Activated CD8-positive, alpha-beta T cell treated with anti-CD3 and anti-CD28 coated beads, Interleukin-2, amount 10 ng/mL, durations not matched to agents 7 days and 5 days (primary cell): ENCODE data around the gene PPFIBP1. TPM values are rescaled to one million over a fixed set of nuclear protein-coding genes. Genes with fewer than 3 reads are reported as not detected.

ENCODE experiments used
- ATAC-seq: fragments of 150-1000 bp; cut with Tn5 transposase; one replicate; pipeline ENCODE4 v1.10.0; 2021; ENCODE audit warnings: moderate library complexity
- CTCF ChIA-PET: fragments of 350-600 bp; sonication (Branson Sonifier 250); formaldehyde crosslinking; loops from one replicate; lab custom pipeline; 2021; ENCODE audit warnings: antibody characterized with exemption; lab: Charles Lee
- POLR2A ChIA-PET: fragments of 350-600 bp; sonication (Branson Sonifier 250); formaldehyde crosslinking; loops from one replicate; lab custom pipeline; 2021; ENCODE audit warnings: antibody characterized with exemption; lab: Charles Lee
- DNase-seq: peaks from one replicate; pipeline ENCODE4 v3.0.0-alpha.2; 2020
- H3K27ac Mint-ChIP-seq: one replicate; pipeline ENCODE4 v1.8.0; 2021; ENCODE audit warnings: mild to moderate bottlenecking, mixed read lengths
- H3K27me3 Mint-ChIP-seq: one replicate; pipeline ENCODE4 v1.8.0; 2021; ENCODE audit warnings: low read depth, mixed read lengths
- H3K36me3 Mint-ChIP-seq: one replicate; pipeline ENCODE4 v1.8.0; 2021; ENCODE audit warnings: low read depth, mixed read lengths
- H3K4me1 Mint-ChIP-seq: one replicate; pipeline ENCODE4 v1.8.0; 2021; ENCODE audit warnings: low read depth, mixed read lengths
- H3K4me3 Mint-ChIP-seq: one replicate; pipeline ENCODE4 v1.8.0; 2021; ENCODE audit warnings: mild to moderate bottlenecking, mixed read lengths
- H3K9me3 Mint-ChIP-seq: one replicate; pipeline ENCODE4 v1.8.0; 2022; ENCODE audit warnings: mixed read lengths; ENCODE audit not compliant: insufficient read depth
- total RNA-seq, 2 experiments: library from RNA; stranded (reverse); gene quantifications; one replicate each; pipeline ENCODE4 v1.2.3, GENCODE V29; 2021

The PPFIBP1 gene
- total RNA-seq = 10 to 100 TPM; 17.5 TPM

DNA sequence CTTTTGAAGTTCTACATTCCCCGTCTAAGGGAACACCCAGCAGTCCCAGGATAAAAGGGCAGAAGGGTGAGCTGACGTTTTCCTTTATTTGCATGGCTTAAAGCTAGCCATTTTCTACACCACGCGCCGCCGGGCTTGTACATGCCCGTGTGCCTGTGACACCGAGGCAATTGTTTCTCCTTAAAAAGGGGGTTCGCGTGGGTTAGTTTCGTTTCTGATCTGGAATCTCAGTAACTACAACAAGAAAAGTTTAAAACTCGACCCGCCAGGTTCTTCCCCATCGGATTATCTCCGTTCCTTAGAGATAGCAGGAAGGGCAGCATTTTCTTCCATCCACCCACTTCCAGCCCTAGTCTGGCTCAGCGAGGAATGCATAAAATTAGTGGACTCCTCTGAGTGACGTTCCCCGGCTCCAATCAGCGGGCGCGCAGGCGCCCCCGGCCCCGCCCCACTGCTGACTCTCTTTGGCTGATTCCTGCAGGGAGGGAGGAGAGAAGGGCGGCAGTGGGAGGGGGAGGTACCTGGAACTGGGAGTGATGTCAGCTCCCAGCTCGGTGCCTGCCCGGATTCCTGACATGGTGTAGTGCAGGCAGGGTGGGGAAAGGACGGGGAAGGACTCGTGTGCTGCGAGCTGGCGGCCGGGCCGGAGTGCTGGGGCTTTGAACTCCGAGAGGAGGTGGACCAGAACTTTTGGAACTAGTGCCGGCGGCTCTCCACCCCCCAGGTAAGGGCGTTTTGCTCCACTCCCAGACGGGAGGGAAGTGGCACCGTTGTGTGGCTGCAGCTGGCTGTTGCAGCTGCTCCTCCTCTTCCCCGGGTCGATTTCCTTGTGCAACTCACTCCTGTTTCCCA lies at the start of gene PPFIBP1:
TSS of gene PPFIBP1 (plus strand) at position 565 of the 852 bp plus-strand sequence. CDS start 109,191 bp downstream, outside the sequence.
- peaks cover 27% of the 10 kb centered on the region for H3K27me3 Mint-ChIP-seq
- peak; percentile 97 for DNase-seq
- peak within 1 kb of the TSS; percentile 90 for H3K27ac Mint-ChIP-seq
- H3K4me1 Mint-ChIP-seq = peaks cover 25% of the 10 kb centered on the region
- ChIA-PET CTCF (interaction anchor here (0.8 to 3.5 kb wide), 12 partner anchors 11 to 139 kb away, joined by 3 to 20 read pairs (median 3); no protein-coding TSS in a partner anchor), POLR2A (interaction anchor here (0.8 to 1.1 kb wide), 3 partner anchors 22 to 64 kb away, joined by 3 to 4 read pairs (median 4); no protein-coding TSS in a partner anchor)
- H3K4me3 Mint-ChIP-seq = peak within 1 kb of the TSS; percentile 96
- H3K36me3 Mint-ChIP-seq = peaks cover 3% of the 10 kb centered on the region
- H3K9me3 Mint-ChIP-seq = no peaks in the 10 kb centered on the region
- ATAC-seq = peak; percentile 99

DNA sequence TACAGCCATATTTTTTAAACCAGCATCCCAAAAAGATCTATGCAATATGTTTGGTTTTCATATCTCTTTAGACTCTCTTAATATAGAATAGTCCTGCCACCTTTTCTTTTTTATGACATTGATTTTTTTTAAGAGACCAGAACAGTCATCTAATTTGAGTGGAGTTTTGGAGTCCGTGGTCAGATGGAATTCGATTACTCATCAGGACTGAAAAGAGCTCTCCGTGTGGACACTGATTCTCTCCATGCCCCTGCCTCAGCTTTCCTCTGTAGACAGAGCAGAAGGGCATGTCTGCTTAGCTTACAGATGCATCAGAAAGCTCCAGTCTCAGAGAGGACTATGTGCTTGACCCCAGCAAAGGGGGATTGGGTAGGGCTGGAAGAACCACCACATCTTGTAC lies 49.7 kb upstream of the PPFIBP1 start:
- peaks cover 52% of the 10 kb centered on the region for H3K36me3 Mint-ChIP-seq
- DNase-seq (no peak), ATAC-seq (no peak)
- ChIA-PET POLR2A (no interaction called here), CTCF (no interaction called here)
- no peak overlapping the region for H3K27ac Mint-ChIP-seq
- no peaks in the 10 kb centered on the region for H3K27me3 Mint-ChIP-seq
- no peak overlapping the region for H3K4me3 Mint-ChIP-seq
- peaks cover 41% of the 10 kb centered on the region for H3K9me3 Mint-ChIP-seq
- H3K4me1 Mint-ChIP-seq = peaks cover 52% of the 10 kb centered on the region

DNA sequence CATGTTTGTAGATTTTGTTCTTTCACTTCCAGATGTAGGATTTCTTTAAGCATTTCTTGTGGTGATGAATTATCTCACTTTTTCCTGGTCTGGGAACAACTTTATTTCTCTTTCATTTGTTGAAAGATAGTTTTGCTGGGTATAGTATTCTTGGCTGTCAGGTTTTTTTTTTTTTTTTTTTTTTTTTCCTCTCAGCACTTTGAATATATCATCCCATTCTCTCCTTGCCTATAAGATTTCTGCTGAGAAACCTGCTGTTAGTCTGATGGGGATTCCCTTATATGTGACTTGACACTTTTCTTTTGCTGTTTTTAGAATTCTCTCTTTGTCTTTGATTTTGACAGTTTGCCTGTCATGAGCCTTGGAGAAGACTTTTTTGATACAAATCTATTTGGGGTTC lies 47.0 kb upstream of the PPFIBP1 start:
- no peak for ATAC-seq
- DNase-seq = no peak
- peaks cover 52% of the 10 kb centered on the region for H3K9me3 Mint-ChIP-seq
- CTCF ChIA-PET = no interaction called here
- peaks cover 57% of the 10 kb centered on the region for H3K36me3 Mint-ChIP-seq
- H3K27ac Mint-ChIP-seq = no peak overlapping the region
- no peak overlapping the region for H3K4me3 Mint-ChIP-seq
- H3K27me3 Mint-ChIP-seq = no peaks in the 10 kb centered on the region
- H3K4me1 Mint-ChIP-seq = peaks cover 30% of the 10 kb centered on the region
- POLR2A ChIA-PET = no interaction called here

- H3K4me3 Mint-ChIP-seq = no peak overlapping the region
- H3K27me3 Mint-ChIP-seq = no peaks in the 10 kb centered on the region
- CTCF ChIA-PET = no interaction called here
- DNase-seq (no peak), ATAC-seq (no peak)
- peaks cover 49% of the 10 kb centered on the region for H3K36me3 Mint-ChIP-seq
- no peak overlapping the region for H3K27ac Mint-ChIP-seq
- POLR2A ChIA-PET = no interaction called here
- peaks cover 11% of the 10 kb centered on the region for H3K4me1 Mint-ChIP-seq
- H3K9me3 Mint-ChIP-seq = peaks cover 47% of the 10 kb centered on the region
Measured at GRCh38 chr12:27478949-27479348, 45.1 kb upstream of the PPFIBP1 start.

DNA sequence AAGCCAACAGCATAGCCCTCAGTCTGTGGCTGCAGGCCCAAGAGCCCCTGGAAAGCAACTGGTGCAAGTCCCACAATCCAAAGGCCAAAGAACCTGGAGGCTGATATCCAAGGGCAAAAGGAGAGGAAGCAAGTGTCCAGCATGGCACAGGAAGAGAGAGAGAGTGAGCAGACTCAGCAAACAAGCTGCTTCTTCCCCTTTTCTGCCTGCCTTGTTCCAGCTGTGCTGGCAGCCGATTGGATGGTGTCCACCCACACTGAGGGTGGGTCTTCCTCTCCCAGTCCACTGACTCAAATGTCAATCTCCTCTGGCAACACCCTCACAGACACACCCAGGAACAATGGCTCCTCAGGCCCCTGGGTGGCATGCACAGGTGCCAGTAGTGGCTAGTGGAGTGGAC lies 44.0 kb upstream of the PPFIBP1 start:
- Mint-ChIP-seq H3K27me3 (no peaks in the 10 kb centered on the region), H3K36me3 (peaks cover 41% of the 10 kb centered on the region), H3K27ac (no peak overlapping the region), H3K4me3 (no peak overlapping the region), H3K4me1 (peaks cover 2% of the 10 kb centered on the region), H3K9me3 (peaks cover 44% of the 10 kb centered on the region)
- ChIA-PET CTCF (no interaction called here), POLR2A (no interaction called here)
- ATAC-seq = no peak
- no peak for DNase-seq

DNA sequence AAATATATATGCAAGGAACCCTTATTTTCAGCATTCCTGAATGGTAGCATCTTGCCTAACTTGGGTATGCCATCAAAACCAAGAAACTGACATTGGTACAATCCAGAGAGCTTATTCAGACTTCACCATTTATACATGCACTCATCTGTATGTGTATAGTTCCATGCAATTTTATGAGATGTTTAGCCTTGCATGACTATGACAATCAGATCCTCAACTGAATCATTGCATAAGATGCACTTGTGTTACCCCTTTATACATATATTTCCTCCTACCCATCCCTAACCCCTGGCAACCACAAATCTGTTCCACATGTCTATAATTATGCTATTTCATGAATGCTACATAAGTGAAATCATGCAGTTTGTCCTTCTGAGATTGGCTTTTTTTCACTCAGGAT lies 37.0 kb upstream of the PPFIBP1 start:
- Mint-ChIP-seq H3K27ac (no peak overlapping the region), H3K9me3 (peaks cover 5% of the 10 kb centered on the region), H3K4me3 (no peak overlapping the region), H3K4me1 (peaks cover 11% of the 10 kb centered on the region), H3K36me3 (peaks cover 15% of the 10 kb centered on the region), H3K27me3 (peaks cover 3% of the 10 kb centered on the region)
- ChIA-PET CTCF (interaction anchor here (2.9 kb wide), 1 partner anchor 52 kb away, joined by 21 read pairs; no protein-coding TSS in a partner anchor), POLR2A (no interaction called here)
- ATAC-seq (no peak), DNase-seq (no peak)

DNA sequence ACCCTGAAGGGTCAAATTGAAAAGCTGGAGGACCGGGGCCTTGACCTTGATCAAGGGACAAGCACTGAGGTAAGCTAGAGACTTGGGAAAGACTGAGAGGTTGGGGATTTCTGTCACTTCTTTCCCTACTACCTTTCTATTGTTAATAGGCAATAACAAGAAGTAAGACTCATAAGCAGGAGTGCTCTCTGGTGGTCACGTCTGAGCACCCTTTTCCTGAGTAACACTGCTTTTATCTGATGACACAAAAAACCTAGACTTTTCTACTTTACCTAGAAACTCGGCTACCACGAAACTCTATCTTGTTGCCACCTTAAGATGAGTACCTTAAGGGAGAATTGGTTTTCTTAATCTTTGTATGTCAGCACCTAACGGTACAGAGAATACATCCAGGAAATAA lies 35.5 kb upstream of the PPFIBP1 start:
- peak; percentile 30 for ATAC-seq
- CTCF ChIA-PET = interaction anchor here (1.3 to 2.9 kb wide), 4 partner anchors 18 to 64 kb away, joined by 3 to 21 read pairs (median 4); no protein-coding TSS in a partner anchor
- H3K9me3 Mint-ChIP-seq = peaks cover 5% of the 10 kb centered on the region

GRCh38 chr12:27491226-27491625 lies 32.8 kb upstream of the PPFIBP1 start:
- no peak for DNase-seq
- Mint-ChIP-seq H3K4me1 (peaks cover 11% of the 10 kb centered on the region), H3K4me3 (no peak overlapping the region), H3K36me3 (peaks cover 13% of the 10 kb centered on the region), H3K27ac (no peak overlapping the region), H3K9me3 (peaks cover 5% of the 10 kb centered on the region), H3K27me3 (peaks cover 13% of the 10 kb centered on the region)
- POLR2A ChIA-PET = no interaction called here
- CTCF ChIA-PET = interaction anchor here (1.8 kb wide), 1 partner anchor 107 kb away, joined by 4 read pairs; no protein-coding TSS in a partner anchor
- ATAC-seq = no peak

More for the DNA sequence above, 35.5 kb upstream of the PPFIBP1 start:
- DNase-seq = peak; percentile 47
- Mint-ChIP-seq H3K27ac (no peak overlapping the region), H3K4me3 (no peak overlapping the region), H3K36me3 (peaks cover 15% of the 10 kb centered on the region), H3K27me3 (peaks cover 9% of the 10 kb centered on the region), H3K4me1 (peaks cover 11% of the 10 kb centered on the region)
- POLR2A ChIA-PET = no interaction called here

GRCh38 chr12:27493260-27493940 lies 30.6 kb upstream of the PPFIBP1 start:
- H3K36me3 Mint-ChIP-seq = peaks cover 16% of the 10 kb centered on the region
- peaks cover 18% of the 10 kb centered on the region for H3K27me3 Mint-ChIP-seq
- H3K4me1 Mint-ChIP-seq = peaks cover 18% of the 10 kb centered on the region
- ATAC-seq (no peak), DNase-seq (no peak)
- ChIA-PET CTCF (no interaction called here), POLR2A (no interaction called here)
- no peak overlapping the region for H3K27ac Mint-ChIP-seq
- no peak overlapping the region for H3K4me3 Mint-ChIP-seq
- peaks cover 5% of the 10 kb centered on the region for H3K9me3 Mint-ChIP-seq

DNA sequence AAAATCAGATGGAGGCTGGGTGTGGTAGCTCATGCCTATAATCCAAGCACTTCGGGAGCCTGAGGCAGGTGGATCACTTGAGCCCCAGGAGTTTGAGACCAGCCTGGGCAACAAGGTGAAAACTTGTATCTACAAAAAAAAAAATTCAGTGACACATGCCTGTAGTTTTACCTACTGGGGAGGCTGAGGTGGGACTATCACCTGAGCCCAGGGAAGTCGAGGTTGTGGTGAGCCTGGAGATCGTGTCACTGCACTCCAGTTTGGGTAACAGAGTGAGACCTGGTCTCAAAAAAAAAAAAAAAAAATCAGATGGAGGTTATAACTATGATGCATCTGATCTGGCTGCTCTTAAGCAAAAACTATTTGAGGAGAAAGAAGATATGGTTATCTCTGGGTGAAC lies 26.6 kb upstream of the PPFIBP1 start:
- peaks cover 16% of the 10 kb centered on the region for H3K27me3 Mint-ChIP-seq
- DNase-seq (no peak), ATAC-seq (no peak)
- CTCF ChIA-PET = interaction anchor here (1.6 to 2.8 kb wide), 2 partner anchors 62 to 155 kb away, joined by 6 to 12 read pairs; no protein-coding TSS in a partner anchor
- peaks cover 42% of the 10 kb centered on the region for H3K4me1 Mint-ChIP-seq
- peaks cover 30% of the 10 kb centered on the region for H3K36me3 Mint-ChIP-seq
- no peaks in the 10 kb centered on the region for H3K9me3 Mint-ChIP-seq
- H3K27ac Mint-ChIP-seq = no peak overlapping the region
- no peak overlapping the region for H3K4me3 Mint-ChIP-seq
- POLR2A ChIA-PET = interaction anchor here (1.0 kb wide), 1 partner anchor 37 kb away, joined by 3 read pairs; no protein-coding TSS in a partner anchor

DNA sequence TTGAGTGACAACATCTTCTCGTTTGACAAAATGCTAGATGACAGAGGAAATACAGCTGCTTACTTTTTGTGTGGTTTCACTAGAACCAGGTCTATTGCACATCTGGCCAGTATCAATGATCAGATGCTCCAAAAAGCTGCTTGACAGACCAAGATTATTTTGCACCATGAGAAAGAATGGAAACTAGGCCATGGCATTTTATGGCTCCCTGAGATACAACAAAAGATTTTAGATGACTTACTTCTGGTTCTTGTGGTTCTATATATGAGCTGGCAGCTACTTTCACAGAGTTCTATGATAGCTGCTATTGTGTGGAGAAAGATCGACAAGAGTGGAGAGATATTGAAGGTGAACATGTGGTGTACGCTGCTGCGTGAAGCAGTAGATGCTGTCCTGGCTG lies 25.9 kb upstream of the PPFIBP1 start:
- ATAC-seq = peak; percentile 84
- peak; percentile 25 for DNase-seq
- H3K9me3 Mint-ChIP-seq = no peaks in the 10 kb centered on the region
- peaks cover 44% of the 10 kb centered on the region for H3K4me1 Mint-ChIP-seq
- peaks cover 33% of the 10 kb centered on the region for H3K36me3 Mint-ChIP-seq
- H3K27me3 Mint-ChIP-seq = peaks cover 13% of the 10 kb centered on the region
- H3K4me3 Mint-ChIP-seq = no peak overlapping the region
- ChIA-PET CTCF (interaction anchor here (1.6 to 2.8 kb wide), 2 partner anchors 63 to 154 kb away, joined by 6 to 12 read pairs; no protein-coding TSS in a partner anchor), POLR2A (interaction anchor here (1.0 kb wide), 1 partner anchor 36 kb away, joined by 3 read pairs; no protein-coding TSS in a partner anchor)
- peak overlapping the region; percentile 31 for H3K27ac Mint-ChIP-seq
